Omental fat pad (tissue), 4 donors: ENCODE data around the gene GALNT12. TPM values are rescaled to one million over a fixed set of nuclear protein-coding genes. Genes with fewer than 3 reads are reported as not detected.

Experiments used
- ATAC-seq: fragments of 150-250 bp; one replicate; pipeline ENCODE4 v1.9.1; 2016; ENCODE audit warnings: mild to moderate bottlenecking, moderate library complexity; ENCODE audit not compliant: low FRiP score
- DNase-seq: peaks from one replicate; pipeline ENCODE4 v3.0.0-alpha.2; 2019; ENCODE audit warnings: low spot score
- total RNA-seq, 4 donors: library from RNA; depleted of rRNA; stranded (reverse); fragments of >200 nt; gene quantifications; one replicate each; pipeline ENCODE4 v1.1.0, GENCODE V29; 2016
- TF ChIP-seq, protein P1 (sequence below), 3 donors: fragments of 450-650 bp; IDR thresholded peaks; one replicate each; pipeline ENCODE4 v1.5.1; 2016 to 2017; ENCODE audit warnings: antibody characterized with exemption in 3 of 3, mild to moderate bottlenecking in 3 of 3, moderate library complexity in 2 of 3

The GALNT12 gene
- total RNA-seq, 4 donors from 2014 or later, result 1.6 to 6.6 (median 4.5) TPM

DNA sequence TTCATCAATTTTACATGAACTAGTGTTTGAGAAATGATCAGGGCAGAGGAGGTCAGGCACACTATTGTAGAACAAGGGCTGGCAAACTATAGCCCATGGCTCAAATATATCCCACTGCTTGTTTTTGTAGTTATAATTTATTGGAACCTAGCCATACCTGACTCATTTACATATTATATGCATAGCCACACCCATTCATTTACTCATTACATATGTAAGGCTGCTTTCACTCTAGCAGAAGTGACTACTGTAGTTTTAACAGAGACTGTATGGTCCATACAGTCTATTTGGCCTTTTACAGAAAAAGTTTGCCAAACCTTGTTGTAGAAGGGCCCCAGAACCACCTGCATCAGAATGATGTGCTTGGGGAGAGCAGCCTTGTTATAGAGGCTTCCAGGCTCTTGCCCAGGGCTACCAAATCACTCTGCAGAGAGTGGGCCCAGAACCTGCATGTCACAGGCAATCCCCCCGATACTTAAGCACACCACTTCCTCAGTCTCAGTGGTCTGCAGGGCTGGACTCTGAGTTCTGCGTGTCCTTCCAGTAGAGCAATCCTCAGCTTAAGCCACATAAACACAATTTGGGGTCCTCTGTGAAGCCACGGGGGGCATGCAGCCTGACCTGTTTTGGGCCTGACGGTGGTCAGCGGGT is 17.9 kb upstream of the GALNT12 start:
- ATAC-seq (no peak), DNase-seq (no peak)
- TF ChIP-seq, protein P1, sequence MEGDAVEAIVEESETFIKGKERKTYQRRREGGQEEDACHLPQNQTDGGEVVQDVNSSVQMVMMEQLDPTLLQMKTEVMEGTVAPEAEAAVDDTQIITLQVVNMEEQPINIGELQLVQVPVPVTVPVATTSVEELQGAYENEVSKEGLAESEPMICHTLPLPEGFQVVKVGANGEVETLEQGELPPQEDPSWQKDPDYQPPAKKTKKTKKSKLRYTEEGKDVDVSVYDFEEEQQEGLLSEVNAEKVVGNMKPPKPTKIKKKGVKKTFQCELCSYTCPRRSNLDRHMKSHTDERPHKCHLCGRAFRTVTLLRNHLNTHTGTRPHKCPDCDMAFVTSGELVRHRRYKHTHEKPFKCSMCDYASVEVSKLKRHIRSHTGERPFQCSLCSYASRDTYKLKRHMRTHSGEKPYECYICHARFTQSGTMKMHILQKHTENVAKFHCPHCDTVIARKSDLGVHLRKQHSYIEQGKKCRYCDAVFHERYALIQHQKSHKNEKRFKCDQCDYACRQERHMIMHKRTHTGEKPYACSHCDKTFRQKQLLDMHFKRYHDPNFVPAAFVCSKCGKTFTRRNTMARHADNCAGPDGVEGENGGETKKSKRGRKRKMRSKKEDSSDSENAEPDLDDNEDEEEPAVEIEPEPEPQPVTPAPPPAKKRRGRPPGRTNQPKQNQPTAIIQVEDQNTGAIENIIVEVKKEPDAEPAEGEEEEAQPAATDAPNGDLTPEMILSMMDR (IDR thresholded peaks at IDR 0.05), result no peak

DNA sequence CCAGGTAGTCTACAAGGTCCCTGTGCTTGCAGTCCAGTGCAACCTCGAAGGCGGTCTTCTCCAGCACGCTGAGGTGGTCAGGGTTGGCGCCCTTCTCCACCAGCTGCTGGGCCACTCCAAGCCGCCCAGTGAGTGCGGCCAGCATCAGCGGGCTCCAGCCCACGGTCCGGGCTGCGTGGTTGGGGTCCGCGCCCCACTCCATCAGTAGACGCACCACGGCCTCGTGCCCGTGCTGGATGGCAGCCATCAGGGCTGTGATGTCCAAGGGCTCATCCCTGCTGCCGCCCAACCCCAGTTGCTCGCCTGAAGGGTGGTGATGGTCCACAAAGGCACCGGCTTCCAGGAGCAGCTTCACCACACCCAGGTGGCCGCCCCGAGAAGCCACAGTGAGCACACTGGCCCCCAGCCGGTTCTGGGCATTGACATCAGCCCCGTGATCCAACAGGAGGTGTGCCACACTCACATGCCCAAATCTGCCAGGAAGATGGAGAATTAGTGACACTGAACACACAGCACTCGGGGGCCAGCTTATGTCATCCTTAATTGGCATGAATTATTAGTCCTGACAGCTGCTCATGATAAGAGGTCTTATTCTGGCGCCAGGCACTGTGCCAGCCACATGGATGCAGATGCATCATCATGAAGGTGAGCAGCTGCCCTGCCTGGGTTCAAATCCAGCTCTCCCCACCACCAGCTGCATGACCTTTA is 17.2 kb upstream of the GALNT12 start:
- TF ChIP-seq, protein P1 (IDR thresholded peaks at IDR 0.05), result no peak
- ATAC-seq (no peak), DNase-seq (no peak)

DNA sequence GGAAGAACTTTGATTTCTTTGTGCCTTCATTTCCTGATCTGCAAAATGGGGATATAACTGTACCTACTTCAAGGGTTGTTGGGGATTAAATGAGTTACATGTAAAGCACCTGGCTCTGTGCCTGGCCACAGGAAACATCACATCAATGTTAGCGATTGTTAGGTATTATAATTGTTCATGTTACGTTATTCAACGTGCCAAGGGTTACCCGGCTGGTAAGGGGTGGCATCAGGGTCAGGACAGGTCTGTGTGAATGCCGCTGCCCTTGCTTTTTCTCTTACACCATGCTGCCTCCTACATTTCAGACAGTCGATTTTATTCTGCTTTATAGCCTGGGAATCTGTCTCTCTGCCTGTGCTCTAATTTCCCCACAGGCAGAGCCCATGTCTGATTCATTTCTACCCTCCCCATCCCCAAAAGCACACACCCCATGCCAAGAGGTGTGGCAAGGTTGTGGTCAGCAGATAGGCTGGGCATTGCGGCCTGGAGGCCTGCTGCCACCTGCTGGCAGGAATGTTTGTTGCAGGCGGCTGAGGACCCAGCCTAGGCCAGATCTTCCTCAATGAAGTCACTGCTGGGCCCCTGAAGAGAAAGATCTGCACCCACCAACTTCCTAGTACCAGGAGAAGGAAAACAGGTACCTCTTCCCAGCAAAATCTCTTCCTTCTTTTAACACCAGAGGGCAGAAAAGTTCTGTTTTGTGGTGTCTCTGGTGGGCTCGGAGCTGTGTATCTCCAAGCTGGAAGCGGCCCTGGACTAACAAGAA is 16.4 kb upstream of the GALNT12 start:
- DNase-seq (peak; percentile 79), ATAC-seq (peak; percentile 96)
- TF ChIP-seq, protein P1 (IDR thresholded peaks at IDR 0.05), result peak in 2 of 3 donors; percentile 100

DNA sequence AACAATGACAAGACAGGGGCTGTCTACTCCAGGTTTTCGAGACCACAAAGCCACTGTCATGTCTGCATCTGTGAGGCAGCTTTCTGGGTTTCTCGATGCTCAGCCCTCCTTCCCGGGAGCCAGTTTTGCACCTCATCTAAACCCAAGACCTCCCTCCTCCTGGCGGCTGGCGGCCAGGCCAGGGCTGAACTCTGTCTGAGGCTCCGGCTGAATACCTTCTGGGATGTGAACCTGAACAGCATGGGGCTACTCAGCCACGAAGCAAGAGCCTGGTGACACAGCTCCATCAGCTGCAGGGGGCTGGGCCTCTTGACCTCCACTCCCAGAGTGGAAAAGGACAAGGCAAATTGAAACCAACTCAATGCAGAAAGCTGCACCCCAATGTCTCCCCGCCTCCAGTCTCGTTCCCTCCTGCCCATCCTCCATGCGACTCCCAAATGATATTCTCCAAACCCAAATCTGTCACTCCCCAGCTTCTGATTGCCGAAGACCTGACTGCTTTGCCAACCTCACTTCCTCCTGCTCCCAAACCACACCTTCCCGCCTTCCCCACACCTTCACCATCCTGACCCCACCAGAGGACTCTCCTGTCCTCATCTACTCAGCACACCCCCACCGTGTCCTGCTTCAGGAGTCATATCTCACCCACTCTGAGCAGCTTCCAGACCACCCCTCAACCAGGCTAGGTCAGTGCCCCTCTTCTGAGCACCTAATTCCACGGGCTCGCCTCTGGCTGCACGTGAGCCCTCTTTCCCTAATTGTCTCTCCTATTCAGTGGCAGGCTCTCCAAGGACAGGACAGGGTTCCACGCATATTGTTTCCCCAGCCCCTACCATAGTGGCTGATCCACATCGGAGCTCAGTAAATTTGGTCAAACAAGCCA is 15.6 kb upstream of the GALNT12 start:
- TF ChIP-seq, protein P1 (IDR thresholded peaks at IDR 0.05), result no peak
- ATAC-seq (no peak), DNase-seq (no peak)

DNA sequence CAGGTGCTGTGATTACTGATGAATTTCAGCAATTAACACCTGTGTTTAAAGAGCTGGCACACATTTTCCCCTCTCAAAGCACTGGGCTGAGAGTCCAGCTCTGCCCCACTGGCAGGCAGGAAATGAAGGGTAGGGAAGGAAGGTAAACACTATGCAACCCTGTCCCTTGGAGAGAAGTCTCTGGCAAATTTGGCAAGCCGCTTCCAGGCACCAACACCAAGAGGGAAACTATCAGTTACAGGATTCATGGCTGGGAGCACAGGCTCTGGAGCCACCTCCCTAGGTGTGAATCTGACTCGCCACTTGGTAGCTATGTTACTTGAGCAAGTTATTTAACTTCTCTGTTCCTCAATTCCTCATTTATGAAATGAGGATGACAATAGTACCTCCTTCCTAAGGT is 14.4 kb upstream of the GALNT12 start:
- no peak for ATAC-seq
- TF ChIP-seq, protein P1 (IDR thresholded peaks at IDR 0.05), result no peak
- no peak for DNase-seq

DNA sequence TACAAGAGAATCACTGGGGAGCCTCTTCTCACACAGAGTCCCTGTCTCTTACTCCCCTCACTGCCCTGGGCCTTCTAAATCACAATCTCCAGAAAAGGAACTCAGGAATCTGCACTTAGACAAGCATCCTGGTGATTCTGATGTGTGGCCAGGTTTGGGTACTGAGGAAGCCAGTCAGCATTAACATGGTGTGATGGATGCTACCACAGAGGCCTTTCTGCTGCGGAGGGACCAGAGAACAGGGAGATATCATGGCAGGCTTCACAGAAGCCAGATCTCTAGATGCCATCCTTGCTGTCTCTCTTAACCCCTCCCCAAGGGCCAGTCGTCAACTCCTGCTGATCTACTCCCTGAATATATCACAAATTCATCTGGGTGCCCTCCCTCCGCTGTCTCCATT is 12.7 kb upstream of the GALNT12 start:
- DNase-seq (no peak), ATAC-seq (no peak)
- TF ChIP-seq, protein P1 (IDR thresholded peaks at IDR 0.05), result no peak
